Activated T-cell treated with anti-CD3 and anti-CD28 coated beads for 1 hour (primary cell): Measurements from ENCODE around the gene ETV5.
"Not testable (repeated sequence)": the region's sequence is repeated elsewhere in the genome, so short reads cannot be mapped to it uniquely, and the experiment has no call there.

ENCODE experiments used
- DNase-seq: peaks from one replicate; pipeline ENCODE4 v3.0.0-alpha.2; 2020; ENCODE audit warnings: low read depth

ETV5 gene

GRCh38 chr3:186021673-186022362 is 87.1 kb downstream of the ETV5 start:
- no peak for DNase-seq

GRCh38 chr3:186021250-186021649 is 87.6 kb downstream of the ETV5 start:
- DNase-seq = not testable (repeated sequence)

DNA sequence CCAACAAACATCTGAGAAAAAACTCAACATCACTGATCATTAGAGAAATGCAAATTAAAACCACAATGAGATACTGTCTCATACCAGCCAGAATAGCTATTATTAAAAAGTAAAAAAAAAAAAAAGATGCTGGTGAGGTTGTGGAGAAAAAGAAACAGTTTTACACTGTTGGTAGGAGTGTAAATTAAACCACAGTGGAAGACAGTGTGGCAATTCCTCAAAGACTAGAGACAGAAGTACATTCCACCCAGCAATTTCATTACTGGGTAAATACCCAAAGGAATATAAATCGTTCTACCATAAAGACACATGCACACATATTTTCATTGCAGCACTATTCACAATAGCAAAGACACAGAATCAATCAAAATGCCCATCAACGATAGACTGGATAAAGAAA is 89.6 kb downstream of the ETV5 start:
- not testable (repeated sequence) for DNase-seq

- DNase-seq = no peak
Observed at GRCh38 chr3:186014866-186015265, 94.0 kb downstream of the ETV5 start.

- DNase-seq = no peak
Observed at GRCh38 chr3:186013312-186013711, 95.6 kb downstream of the ETV5 start.

GRCh38 chr3:186012137-186012536 is 96.8 kb downstream of the ETV5 start:
- DNase-seq = no peak

- no peak for DNase-seq
Observed at GRCh38 chr3:186004671-186005070, 104.2 kb downstream of the ETV5 start.

DNA sequence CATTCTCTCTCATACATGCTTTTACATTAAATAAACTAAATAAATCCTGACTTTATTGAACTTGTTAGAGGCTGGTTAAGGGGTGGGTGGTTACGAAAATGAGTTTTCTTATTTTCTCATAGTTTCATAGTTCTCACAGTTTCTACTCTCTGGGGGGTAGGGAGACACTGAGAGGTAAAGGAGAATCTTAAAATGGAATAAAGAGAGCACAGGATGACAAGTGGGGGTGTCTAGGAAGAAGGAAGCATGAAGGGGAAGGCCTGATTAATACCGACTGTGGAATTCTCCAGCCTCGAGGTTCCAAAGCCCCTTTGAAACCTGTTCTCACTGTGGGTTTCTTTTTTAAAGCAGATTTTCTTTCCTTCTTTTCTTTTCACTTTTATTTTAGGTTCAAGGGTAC is 104.7 kb downstream of the ETV5 start:
- no peak for DNase-seq

GRCh38 chr3:186003610-186004009 is 105.3 kb downstream of the ETV5 start:
- DNase-seq = no peak

DNA sequence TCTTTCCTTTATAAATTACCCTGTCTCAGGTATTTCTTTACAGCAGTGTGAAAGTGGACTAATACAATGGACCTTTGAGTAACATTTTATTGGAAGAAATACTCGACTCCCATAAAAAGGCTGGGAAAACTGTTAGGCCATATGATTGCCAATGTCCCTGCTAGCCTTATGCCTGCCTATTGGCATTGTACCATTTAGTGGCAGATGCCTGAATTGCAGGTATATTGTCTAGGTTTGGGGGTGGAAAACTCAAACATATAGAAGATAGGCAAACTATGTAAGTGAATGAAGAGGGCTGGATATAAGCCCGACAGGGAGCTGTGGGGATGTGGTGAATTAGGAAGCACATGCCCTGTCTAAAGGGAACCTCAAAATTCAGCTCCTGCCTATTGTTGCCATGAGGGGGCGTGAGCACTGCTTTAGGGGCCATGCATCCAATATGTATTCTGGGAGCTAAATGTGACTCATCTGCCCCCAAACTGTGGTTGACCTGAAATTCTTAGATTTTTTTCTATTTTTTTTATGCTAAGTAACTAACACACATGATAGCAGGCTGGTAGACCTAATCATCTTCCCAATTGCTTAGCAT is 105.9 kb downstream of the ETV5 start:
- DNase-seq = no peak

DNA sequence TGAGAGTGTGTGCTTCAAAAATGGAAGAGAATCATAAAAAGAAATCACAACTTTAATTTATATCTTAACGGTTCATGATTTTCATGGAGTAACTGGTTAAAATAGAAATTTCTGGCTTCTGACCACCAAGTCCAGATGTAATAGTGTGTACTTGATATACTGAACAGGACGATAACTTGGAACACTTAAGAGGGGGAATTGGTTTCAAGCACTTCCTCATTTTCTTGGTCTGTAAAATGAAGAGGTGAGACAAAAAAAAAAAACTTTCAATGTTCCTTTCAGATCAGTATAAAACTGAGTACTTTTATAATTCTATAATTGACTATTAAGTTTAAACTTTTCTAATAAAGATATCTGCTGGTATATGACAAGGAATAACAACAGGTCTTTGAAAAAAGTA is 107.0 kb downstream of the ETV5 start:
- DNase-seq = no peak

GRCh38 chr3:185999221-185999620 is 109.7 kb downstream of the ETV5 start:
- no peak for DNase-seq

DNA sequence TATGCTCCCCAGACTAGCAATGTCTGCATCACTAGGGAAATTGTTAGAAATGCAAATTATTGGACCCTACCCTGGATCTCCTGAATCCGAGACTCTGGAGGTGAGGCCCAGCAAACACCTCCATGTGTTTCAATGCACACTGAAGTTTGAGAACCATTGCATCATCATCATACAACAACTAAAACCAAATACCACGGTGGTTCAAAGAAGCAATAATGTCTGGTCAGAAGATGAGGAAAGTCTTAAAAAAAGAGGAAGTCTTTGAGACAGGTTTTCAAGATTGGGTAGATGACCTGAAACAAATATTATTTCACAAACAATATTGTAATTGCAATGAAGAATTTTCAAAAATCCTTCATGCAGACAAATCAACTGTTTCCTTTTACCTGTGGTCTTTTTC is 110.8 kb downstream of the ETV5 start:
- no peak for DNase-seq

GRCh38 chr3:185997130-185997529 is 111.8 kb downstream of the ETV5 start:
- no peak for DNase-seq
